HT1080 (cell line): ENCODE results near the gene RFXAP. TPM values are rescaled to one million over a fixed set of nuclear protein-coding genes. Genes with fewer than 3 reads are reported as not detected.

Experiments used
- DNase-seq: peaks from one replicate; pipeline ENCODE4 v3.0.0-alpha.2; 2015; ENCODE audit warnings: low read depth
- total RNA-seq: library from RNA; depleted of rRNA; stranded (reverse); fragments of >200 nt; shearing (Covaris generic); gene quantifications from 2 replicates; pipeline ENCODE4 v1.2.3, GENCODE V29; 2014

Gene RFXAP
- total RNA-seq, 1 experiment from 2014 or later: 2.3 TPM

DNA sequence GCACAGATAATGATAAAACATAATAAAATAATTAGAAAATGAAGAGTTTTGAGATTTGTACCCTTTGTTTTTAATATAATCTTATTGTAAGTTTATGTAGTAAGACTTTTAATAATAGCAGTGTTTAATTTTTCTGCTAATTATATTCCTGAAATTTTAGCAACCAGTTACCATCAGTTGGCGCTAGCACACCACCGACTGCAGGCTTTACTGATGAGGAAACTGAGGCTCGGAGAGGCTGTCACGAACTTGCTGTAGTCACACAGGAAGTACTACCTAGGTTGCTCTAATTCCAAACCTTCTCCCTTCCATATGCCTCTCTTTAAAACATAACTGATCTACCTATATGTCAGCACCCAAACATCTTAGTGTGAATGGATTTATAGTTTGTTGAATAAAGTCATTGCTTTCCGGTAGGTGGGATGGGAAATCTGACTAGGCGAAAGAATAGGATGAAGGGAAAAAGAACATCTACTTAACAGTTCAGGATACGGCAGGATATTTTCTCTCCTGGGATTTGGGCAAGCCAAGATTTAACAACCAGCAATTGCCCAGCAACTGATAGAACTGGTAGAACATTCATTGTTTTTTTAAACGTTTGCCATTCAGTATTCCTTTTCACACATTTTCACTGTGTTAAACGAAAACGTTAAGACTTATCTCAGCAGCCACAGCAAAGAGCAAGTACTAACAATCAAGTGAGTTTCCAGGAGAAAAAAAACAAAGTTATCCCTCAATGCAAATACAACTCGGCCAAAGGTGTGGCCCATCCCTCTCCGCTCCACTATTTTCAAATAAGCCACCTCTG is 822 bp upstream of the RFXAP start:
- no peak for DNase-seq

DNA sequence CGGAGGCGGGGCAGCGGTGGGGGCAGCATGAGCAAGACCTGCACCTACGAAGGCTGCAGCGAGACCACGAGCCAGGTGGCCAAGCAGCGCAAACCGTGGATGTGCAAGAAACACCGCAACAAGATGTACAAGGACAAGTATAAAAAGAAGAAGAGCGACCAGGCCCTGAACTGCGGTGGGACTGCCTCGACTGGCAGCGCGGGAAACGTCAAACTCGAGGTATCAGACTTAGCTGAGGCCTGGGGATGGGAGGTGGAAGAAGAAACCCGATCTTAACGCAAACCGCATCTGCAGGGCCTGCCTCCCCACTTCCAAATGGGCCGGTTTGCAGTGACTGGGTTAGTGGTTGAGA is 693 bp downstream of the RFXAP start:
- peak; percentile 29 for DNase-seq

DNA sequence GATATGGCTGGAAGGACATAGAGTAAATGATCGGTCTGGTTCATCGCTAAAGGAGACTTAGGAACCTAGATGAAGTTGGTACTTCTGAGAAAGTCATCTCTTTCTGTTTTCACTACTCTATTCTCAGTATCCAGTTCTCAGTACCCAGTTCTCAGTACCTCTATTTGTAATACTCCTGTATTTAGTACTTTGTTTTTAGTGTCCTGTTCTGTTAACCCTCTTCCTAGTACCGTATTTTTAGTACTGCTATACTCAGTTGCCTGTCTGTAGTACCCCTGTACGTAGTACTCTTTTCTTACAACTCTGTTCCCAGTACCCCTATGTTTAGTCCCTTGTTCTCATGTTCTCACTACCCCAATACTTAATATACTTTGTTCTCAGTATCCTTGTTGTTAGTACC is 1.2 kb downstream of the RFXAP start:
- no peak for DNase-seq

DNA sequence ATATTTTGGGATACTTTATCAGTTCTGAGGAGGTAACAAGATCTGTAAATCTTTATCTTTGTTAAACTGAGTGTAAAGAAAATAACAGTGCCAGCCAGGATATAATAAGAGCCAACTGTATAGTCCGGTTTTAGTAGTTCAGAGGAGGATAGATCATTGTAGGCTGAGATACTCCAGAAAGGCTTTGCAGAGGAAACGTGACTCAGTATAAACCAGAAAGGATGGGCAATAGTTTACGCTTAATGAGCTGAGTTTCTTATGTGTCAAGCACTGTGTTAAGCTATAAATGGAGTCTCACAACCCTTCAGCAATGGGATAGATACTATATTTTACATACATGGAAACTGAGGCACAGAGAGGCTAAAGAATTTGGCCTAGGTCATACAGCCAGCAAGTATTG is 3.8 kb downstream of the RFXAP start:
- peak; percentile 64 for DNase-seq

DNA sequence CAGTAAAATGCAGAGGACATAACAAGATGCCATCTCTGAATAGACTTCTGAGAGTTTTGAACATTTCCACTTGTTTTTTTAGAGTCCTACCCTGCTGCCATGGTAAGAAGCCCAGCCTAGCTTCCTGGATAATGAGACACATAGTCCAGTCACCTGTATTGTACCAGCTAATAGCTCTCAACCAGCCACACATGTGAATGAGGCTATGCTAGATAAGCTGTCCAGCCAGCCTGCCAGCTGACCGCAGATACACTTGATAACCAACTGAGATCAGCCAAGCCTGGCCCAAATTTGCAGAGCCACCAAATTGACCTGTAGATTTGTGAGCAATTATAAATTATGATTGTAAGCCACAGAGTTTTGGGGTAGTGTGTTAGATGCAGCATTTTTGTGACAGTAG is 10.7 kb downstream of the RFXAP start:
- DNase-seq: no peak

DNA sequence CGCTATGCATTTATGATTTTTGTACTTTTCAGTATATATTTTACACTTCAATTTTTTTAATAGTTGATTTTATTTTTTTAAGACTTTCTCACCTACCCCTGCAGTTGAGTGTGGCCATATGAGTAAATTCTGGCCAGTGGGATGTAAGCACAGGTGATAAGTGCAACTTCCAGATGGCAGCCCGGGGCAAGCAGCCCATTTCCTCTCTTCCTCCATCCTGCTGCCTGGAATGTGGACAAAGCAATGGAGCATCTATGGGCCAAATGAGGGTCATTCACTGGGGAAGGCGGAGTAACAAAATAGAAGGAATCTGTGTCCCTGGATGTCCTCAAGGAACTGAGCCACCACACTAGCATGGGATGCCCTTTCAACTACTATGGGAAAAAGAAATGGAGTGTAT is 12.3 kb downstream of the RFXAP start:
- no peak for DNase-seq

DNA sequence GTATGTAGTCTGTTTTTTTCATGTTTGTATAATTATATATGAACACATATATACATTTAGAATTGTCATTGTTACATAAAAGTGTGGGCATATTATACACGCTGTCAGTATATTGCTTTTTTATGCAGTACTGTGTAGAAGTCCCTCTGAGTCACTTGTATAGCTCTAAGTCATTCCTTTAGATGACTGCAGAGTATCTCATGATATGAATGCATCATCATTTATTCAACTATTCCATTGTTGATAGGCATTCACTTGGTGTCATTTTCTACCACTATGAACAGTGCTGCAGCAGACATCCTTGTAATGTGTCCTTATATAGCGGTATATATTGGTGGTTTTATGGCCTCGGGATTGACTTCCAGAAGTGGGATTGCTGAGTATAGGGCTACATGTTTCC is 15.3 kb downstream of the RFXAP start:
- DNase-seq: peak; percentile 25

DNA sequence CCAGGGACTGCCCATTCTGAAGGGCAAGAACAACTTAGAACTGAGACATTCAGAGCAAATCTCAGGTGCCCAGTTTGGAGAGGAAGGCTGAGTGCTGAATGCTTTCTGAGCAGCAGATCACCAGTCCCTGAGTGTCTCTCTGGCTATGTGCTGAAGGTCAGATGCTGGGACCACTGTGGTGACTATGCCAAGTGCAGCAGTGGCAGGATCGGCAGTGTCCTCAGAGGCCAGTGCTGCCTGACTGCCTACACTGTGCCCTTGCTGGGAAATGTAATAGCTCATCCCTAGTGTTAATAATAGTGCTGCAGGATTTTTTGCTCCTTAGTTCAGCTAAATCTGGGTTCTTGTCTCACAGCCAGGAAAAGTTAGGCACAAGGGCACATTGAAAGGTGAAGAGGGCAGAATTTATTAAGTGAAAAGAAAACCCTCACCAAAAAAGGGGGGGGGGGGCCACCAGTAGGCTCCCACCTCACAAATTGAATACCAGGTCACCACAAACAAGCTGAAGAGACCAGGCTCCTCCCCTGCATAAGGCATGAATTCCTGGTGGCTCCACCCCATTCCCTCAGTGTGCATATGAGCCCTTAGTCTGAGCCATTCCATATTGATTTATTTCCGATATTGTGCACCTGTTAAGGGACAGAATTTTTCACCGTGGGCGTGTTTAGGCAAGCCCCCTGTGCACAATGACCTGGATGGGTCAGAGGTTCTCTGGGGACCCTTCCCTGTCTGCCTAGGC is 18.5 kb downstream of the RFXAP start:
- DNase-seq: no peak

DNA sequence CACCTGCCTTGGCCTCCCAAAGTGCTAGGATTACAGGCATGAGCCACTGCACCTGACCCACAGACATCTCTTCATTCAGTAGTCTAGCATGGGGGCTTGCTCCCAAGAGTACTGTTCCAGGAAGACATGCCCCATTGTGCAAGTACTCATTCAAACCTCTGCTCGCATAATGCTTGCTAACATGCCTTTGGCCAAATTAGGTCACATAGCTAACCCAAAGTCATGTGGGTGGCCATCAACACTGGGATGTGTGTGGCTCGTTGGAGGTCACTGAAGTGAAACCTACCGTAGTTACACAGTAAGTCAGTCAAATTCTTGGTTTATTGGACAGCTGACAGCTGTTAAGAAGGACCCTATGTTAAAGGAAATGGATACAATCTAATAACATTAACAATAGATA is 20.3 kb downstream of the RFXAP start:
- no peak for DNase-seq

DNA sequence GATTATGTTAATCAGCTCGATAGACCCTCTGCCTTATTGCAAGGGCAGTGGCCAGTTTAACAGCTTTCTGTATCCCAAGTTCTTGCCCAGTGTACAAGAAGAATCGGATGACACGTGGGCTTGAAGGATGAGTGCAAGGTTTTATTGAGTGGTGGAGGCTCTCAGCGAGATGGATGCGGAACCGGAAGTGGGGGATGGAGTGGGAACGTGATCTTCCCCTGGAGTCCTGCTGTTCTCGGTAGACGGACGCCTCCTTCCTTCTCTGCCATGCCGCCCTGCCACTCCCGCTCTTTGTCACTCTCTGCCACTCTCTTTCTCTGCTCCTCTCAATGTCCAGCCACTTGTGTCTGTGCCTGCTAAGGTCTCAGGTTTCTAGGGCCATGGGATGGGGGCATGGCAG is 21.0 kb downstream of the RFXAP start:
- DNase-seq: no peak

DNA sequence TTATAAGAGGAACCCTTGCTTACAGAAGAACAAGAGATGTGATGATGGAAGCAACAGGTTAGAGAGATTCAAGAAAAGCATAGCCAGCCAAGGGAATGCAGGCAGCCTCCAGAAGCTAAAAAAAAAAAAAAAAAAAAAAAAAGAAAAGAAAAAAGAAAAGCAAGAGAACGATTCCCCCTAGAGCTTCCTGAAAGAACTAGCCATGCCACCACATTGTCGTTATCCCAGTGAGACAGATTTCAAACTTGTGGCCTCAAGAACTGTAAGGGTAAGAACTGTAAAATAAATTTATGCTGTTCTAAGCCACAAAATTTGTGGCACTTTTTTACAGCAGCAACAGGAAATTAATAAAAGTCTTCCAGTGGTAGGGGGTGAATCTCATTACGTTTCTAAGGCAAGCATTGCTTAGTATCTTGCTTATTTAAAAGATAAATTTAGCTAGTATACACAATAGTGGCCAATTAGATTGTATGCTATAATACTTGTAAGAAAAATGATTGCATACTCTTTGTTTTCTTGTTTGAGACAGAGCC is 21.8 kb downstream of the RFXAP start:
- DNase-seq: no peak

DNA sequence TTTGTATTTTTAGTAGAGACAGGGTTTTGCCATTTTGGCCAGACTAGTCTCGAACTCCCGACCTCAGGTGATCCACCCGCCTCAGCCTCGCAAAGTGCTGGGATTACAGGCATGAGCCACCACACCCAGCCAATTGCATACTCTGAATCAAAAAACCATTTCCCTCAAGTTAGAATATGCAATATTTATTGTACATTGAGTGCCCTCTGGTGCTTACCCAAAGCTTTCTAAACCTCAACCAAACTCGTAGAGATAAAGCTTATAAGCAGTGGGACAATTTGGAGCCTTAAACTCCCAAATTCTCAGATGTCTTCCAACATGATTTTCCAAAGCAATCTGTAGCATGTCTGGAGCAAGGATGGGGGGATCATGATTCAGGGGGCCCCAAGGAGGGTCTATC is 22.4 kb downstream of the RFXAP start:
- no peak for DNase-seq

DNA sequence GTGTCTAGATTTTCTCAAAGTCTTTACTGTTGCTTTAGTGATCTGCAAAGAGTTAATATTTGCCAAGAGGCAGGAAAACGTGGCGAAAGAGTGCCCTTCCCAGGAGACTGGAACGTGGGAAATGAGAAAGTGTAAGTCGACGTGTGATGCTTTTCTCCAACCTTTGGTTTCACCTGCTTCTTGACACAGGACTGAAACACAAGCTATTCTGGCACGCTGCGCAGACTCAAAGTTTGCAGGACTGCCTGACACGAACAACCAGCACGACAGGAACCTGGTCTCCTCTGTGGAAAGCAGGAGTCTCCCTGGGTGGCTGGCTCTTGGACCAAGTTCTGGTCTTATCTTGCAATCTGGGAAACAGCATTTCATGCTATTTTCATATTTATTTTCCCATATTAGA is 28.6 kb downstream of the RFXAP start:
- no peak for DNase-seq

DNA sequence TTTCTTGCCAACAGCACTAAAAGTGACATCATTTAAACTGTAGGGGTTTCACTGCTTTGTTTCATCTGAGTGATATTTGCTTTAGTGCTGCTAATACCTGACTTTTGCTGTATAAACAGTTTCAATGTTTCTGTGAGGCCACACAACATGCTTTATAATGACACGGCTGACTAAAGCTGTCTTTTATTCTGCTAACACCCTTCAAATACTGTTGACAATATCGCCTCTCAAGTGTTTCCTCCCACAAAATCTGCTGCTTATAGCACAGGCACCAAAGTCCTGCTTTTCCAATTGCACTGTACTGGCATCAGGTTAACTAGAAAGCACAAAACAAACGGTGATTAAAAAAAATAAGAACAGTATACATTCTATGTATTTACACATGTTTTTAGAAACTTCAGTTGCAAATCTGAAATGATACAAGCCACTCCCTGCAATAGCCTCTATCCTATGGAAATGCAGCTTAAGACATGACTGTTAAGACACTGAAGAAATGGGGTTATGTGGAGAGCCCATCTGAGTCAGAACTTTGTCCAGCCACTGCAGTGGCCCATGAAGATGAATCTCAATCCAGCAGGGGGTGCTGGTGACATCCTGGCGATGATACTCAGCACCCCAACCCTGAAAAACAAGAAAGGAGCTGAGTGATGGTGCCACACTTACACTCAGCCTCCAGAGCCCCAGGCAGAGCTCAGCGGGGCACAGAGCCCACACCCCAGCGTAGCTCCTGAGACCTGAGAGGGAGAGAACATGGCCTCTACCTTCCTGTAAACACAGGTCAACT is 29.4 kb downstream of the RFXAP start:
- peak; percentile 28 for DNase-seq

DNA sequence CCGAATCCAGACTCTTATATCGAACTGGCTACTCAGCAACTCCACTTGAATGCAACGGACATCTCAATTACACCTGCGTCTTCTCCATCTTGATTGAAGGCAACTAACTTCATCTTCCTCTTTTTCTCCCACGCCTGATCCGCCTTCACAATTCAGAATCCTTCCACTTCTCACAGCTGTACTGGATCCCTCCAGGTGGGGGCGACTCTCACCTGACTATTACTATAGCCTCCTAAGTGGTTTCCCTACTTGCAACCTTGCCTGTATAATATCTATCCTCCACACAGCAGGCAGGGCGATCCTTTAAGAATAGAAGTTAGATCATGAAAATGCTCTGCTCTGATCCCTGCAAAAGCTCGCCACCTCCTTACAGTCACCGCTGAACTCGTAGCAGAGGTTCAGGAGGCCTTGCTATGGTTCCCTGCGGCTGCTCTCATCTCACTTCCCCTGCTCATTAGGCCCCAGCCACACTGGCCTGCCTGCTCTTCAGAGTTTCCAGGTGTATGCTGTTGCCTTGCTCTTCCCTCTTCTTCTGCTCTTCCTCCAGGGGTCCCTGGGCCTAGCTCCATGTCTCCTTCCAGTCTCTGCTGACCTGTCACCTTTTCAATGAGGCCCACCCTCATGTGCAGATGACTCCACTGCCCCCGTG is 31.9 kb downstream of the RFXAP start:
- peak; percentile 13 for DNase-seq

DNA sequence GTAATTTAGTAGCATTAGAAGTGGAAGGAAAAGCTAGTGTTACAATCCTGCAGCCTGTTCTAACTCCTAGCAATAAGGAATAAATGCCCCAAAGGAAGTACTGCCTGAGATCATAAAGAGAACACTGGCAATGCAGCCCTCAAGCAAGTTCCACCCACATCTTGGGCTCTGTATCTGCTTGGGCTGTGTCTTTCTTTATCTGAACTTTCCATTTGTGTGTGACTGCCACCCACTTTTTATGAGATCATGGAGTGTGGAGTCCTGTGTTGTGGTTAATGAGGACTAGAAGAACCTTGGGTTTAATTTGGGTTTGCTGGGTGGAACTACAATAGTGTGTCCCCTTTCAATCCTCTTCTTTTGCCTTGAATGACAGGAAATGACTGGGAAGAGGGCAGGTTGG is 38.2 kb downstream of the RFXAP start:
- no peak for DNase-seq

DNA sequence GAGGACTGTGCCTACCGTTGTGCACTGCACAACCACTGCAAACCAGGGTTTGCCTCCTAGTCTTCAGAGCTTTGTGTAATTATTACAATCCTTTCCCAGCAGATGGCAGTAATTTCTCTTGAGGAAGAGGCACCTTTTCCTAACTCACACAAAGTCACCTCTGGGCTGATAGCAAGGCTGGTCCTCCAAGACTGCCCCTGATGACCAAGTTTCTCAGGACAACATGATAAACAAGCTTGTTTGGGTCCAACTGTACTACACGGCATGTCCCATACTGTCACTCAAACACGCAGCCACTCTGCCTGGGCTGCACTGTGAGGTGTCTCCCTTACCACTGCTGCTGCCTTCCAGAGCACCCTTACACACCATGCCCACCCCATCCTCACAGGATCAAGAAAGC is 39.3 kb downstream of the RFXAP start:
- DNase-seq: peak; percentile 62

DNA sequence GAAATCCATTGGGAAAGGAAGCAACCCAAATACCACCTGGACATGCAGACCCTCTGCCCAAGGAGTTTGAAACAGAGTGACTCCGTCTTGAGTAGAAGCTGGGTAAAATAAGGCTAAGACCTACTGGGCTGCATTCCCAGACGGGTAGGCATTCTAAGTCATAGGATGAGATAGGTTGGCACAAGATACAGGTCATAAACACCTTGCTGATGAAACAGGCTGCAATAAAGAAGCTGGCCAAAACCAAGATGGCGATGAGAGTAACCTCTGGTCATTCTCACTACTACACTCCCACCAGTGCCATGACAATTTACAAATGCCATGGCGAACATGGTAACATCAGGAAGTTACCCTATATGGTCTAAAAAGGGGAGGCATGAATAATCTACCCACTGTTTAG is 40.2 kb downstream of the RFXAP start:
- DNase-seq: no peak

DNA sequence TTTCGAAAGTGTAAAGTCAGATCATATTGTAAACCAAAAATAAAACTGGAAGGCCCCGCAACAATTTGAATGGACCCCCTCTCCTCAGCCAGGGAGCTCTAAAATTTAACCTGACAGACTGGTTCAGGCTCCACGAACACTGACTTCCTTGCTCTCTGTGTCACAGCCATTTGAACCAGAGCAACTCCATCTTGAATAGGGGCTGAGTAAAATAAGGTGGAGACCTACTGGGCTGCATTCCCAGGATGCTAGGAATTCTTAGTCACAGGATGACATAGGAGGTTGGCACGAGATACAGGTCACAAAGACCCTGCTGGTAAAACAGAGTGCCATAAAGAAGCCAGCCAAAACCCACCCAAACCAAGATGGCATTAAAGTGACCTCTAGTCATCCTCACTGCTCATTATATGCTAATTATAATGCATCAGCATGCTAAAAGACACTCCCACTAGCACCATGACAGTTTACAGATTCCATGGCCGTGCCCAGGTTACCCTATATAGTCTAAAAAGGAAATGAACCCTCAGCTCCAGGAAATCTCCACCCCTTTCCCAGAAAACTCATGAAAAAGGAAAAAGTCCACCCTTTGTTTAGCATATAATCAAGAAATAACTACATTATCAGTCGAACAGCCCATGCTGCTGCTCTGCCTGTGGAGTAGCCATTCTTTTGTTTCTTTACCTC is 43.1 kb downstream of the RFXAP start:
- peak; percentile 34 for DNase-seq

DNA sequence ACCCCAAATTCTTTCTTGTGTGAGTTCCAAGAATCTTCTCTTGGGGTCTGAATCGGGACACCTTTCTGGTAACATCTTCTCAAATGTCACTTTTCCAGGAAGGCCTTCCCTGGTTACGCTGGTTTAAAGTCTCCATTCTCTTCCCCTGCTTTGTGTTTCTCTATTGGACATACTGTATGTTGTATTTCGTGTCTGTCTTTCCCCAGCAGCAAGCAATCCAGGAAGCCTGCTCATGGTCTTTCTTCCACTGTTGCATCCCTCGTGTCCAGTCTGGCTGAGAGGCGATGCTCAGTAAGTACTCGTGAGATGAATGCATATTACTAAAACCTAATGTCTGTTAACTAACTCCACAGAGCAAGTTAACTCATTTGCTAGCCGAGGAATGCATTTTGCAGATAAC is 43.7 kb downstream of the RFXAP start:
- no peak for DNase-seq

DNA sequence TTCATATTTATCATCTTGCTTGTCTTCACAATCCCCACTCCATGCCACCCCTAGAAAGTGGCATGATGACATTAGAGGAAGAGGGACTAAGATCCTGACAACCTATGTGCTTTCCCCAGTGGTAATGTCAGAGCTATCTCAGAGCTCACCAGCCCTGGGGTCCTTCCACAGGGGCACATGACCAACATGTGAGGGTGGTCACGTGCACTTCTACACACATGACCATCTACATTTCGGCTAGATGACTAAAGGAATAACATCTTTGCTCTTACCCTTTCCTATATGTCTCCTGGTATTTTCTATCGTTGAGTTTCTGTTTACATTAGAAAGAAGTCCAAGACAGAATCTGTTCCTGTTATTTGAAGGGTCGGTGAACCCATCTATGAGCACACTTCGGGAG is 46.2 kb downstream of the RFXAP start:
- DNase-seq: no peak
